T-helper 22 cell (primary cell): ENCODE measurements around the gene APOA5.
A peak's percentile ranks its signal among the peaks of the same experiment; 100 is the strongest.
"Not testable (repeated sequence)": the region's sequence is repeated elsewhere in the genome, so short reads cannot be mapped to it uniquely, and the experiment has no call there.

Source experiments
- DNase-seq: peaks from one replicate; pipeline ENCODE4 v3.0.0-alpha.2; 2020; ENCODE audit warnings: low read depth

APOA5 gene

GRCh38 chr11:116791813-116792143 is at the start of gene APOA5:
Gene APOA5, minus strand, starts transcription at chr11:116791879. Its CDS starts 19 bp downstream, at chr11:116791860.
- no peak for DNase-seq

GRCh38 chr11:116840746-116841296 is 49.1 kb upstream of the APOA5 start:
- no peak for DNase-seq

GRCh38 chr11:116840224-116840745 is 48.6 kb upstream of the APOA5 start:
- DNase-seq, result no peak

- DNase-seq, result no peak
Measured at GRCh38 chr11:116838321-116839084, 46.8 kb upstream of the APOA5 start.

GRCh38 chr11:116837231-116838091 is 45.8 kb upstream of the APOA5 start, which contains the start of gene APOA1:
Gene APOA1, minus strand, starts transcription at chr11:116837622. Its CDS starts 235 bp downstream, at chr11:116837387.
- no peak for DNase-seq

GRCh38 chr11:116836632-116836991 is 44.9 kb upstream of the APOA5 start:
- no peak for DNase-seq

GRCh38 chr11:116835791-116836631 is 44.3 kb upstream of the APOA5 start:
- peak; percentile 59 for DNase-seq

- DNase-seq, result no peak
Measured at GRCh38 chr11:116835042-116835772, 43.5 kb upstream of the APOA5 start.

GRCh38 chr11:116834535-116835041 is 42.9 kb upstream of the APOA5 start:
- not testable (repeated sequence) for DNase-seq

- no peak for DNase-seq
Measured at GRCh38 chr11:116833816-116834534, 42.3 kb upstream of the APOA5 start.

GRCh38 chr11:116833491-116833815 is 41.8 kb upstream of the APOA5 start:
- no peak for DNase-seq

- no peak for DNase-seq
Measured at GRCh38 chr11:116832350-116833290, 40.9 kb upstream of the APOA5 start.

GRCh38 chr11:116831790-116832349 is 40.2 kb upstream of the APOA5 start:
- DNase-seq, result no peak

GRCh38 chr11:116830184-116830912 is 38.7 kb upstream of the APOA5 start:
- DNase-seq, result no peak

- no peak for DNase-seq
Measured at GRCh38 chr11:116829525-116830183, 38.0 kb upstream of the APOA5 start, which contains the start of gene APOC3. Gene APOC3, plus strand, starts transcription at chr11:116829907. Its CDS starts 676 bp downstream, at chr11:116830583.

- no peak for DNase-seq
Measured at GRCh38 chr11:116828632-116829524, 37.2 kb upstream of the APOA5 start.
